K562 (cell line): ENCODE data around the gene F13A1. TPM values are rescaled to one million over a fixed set of nuclear protein-coding genes. Genes with fewer than 3 reads are reported as not detected.

ENCODE experiments used
- ATAC-seq: fragments of 200-7000 bp; cut with Tn5 transposase; 3 replicates; pipeline ENCODE4 v1.9.1; 2020; ENCODE audit warnings: moderate library complexity
- BruUV-seq: library from RNA; stranded (reverse); fragments of 400-500 nt; replicated peaks from 2 replicates; lab custom pipeline; 2021; lab: Mats Ljungman, UMichigan
- CTCF ChIA-PET: fragments of 300-600 bp; formaldehyde crosslinking; extraction: SDS; loops from one replicate; lab custom pipeline; 2021; ENCODE audit warnings: low intra/inter-chr PET ratio; lab: Yijun Ruan, JAX
- POLR2A ChIA-PET: fragments of 300-600, 350-650 bp; sonication (Branson Sonifier 250); formaldehyde crosslinking; extraction: SDS; loops from one replicate; lab custom pipeline; 2021; ENCODE audit warnings: antibody characterized with exemption, inconsistent platforms; lab: Yijun Ruan, JAX
- DNase-seq, 4 experiments: peaks; one replicate each; pipeline versions ENCODE4 v3.0.0 to v3.0.0-alpha.2; 2011 to 2018; ENCODE audit warnings: low spot score in 3 of 4, mixed read lengths in 3 of 4; ENCODE audit errors: extremely low read depth in 1 of 4
- FAIRE-seq: peaks from 2 replicates; lab custom pipeline; 2011; peaks lifted over from hg19 to GRCh38; lab: Jason Lieb, UNC
- H2AFZ ChIP-seq: 2 replicates; pipeline ENCODE4 v1.6.0; 2011; ENCODE audit warnings: low read depth, low read length, control low read depth, inconsistent platforms
- H3K27ac ChIP-seq: fragments of 200-600 bp; 3 replicates; pipeline ENCODE4 v1.8.0; 2011; ENCODE audit warnings: low read depth, mild to moderate bottlenecking, control low read depth, inconsistent platforms, low read length, moderate library complexity, mixed read lengths; ENCODE audit errors: extremely low read depth
- H3K27me3 ChIP-seq, 2 experiments: fragments of 300-600 bp in 1 of 2; 2 replicates in 1 of 2; 3 replicates in 1 of 2; pipeline versions ENCODE4 v1.6.0 to v1.8.0; 2011; ENCODE audit warnings: inconsistent platforms in 2 of 2, low read length in 2 of 2, mild to moderate bottlenecking in 1 of 2, mixed read lengths in 1 of 2, moderate library complexity in 1 of 2; ENCODE audit not compliant: control insufficient read depth in 2 of 2, insufficient read depth in 2 of 2
- H3K36me3 ChIP-seq: fragments of 300-600 bp; 3 replicates; pipeline ENCODE4 v1.8.0; 2011; ENCODE audit warnings: mild to moderate bottlenecking, low read length, inconsistent platforms; ENCODE audit not compliant: control insufficient read depth, insufficient read depth
- H3K4me1 ChIP-seq, 2 experiments: fragments of 200-600 bp in 1 of 2; replicated peaks in 1 of 2; 2 replicates in 1 of 2; 3 replicates in 1 of 2; pipeline versions ENCODE4 v1.5.1 to v1.8.0; 2011; ENCODE audit warnings: inconsistent platforms in 2 of 2, low read length in 2 of 2, mild to moderate bottlenecking in 1 of 2, mixed read lengths in 1 of 2, moderate library complexity in 1 of 2; ENCODE audit not compliant: control insufficient read depth in 2 of 2, insufficient read depth in 2 of 2
- H3K4me2 ChIP-seq: 2 replicates; pipeline ENCODE4 v1.6.1; 2011; ENCODE audit warnings: low read length, control low read depth, inconsistent platforms, mixed read lengths; ENCODE audit not compliant: insufficient read depth
- H3K4me3 ChIP-seq: fragments of 200-600 bp; sonication (generic), shearing (Covaris generic); 2 replicates; pipeline ENCODE4 v1.5.1; 2016; ENCODE audit warnings: control low read depth, inconsistent platforms
- H3K79me2 ChIP-seq: fragments of 200-600 bp; 3 replicates; pipeline ENCODE4 v1.8.0; 2011; ENCODE audit warnings: low read length, inconsistent platforms; ENCODE audit not compliant: control insufficient read depth, insufficient read depth
- H3K9ac ChIP-seq, 2 experiments: 2 replicates each; pipeline versions ENCODE4 v1.6.0 to v1.6.1; 2011; ENCODE audit warnings: low read depth in 2 of 2, low read length in 2 of 2, control low read depth in 1 of 2, inconsistent platforms in 1 of 2, mild to moderate bottlenecking in 1 of 2, mixed read lengths in 1 of 2; ENCODE audit not compliant: insufficient read depth in 1 of 2
- H3K9me1 ChIP-seq: one replicate; pipeline ENCODE4 v1.6.0; 2011; ENCODE audit warnings: inconsistent platforms, mild to moderate bottlenecking, low read length, moderate library complexity; ENCODE audit not compliant: control insufficient read depth, insufficient read depth
- H3K9me3 ChIP-seq: replicated peaks from 2 replicates; pipeline ENCODE4 v1.5.1; 2011; ENCODE audit warnings: low read depth, low read length, inconsistent platforms; ENCODE audit not compliant: control insufficient read depth, insufficient read depth
- H4K20me1 ChIP-seq: replicated peaks from 2 replicates; pipeline ENCODE4 v1.6.1; 2011; ENCODE audit warnings: low read length, inconsistent platforms, mixed read lengths; ENCODE audit not compliant: control insufficient read depth, insufficient read depth
- BCLAF1 ChIP-seq, 2 experiments: fragments of 450-650 bp in 1 of 2; IDR thresholded peaks; 2 replicates each; pipeline ENCODE4 v1.6.1; 2011 to 2017; ENCODE audit warnings: low read depth in 2 of 2, antibody characterized with exemption in 1 of 2, borderline replicate concordance in 1 of 2, low read length in 1 of 2, mild to moderate bottlenecking in 1 of 2, mixed read lengths in 1 of 2; ENCODE audit not compliant: control insufficient read depth in 1 of 2
- BRD4 ChIP-seq: fragments of 200-600 bp; sonication (generic); IDR thresholded peaks from 2 replicates; pipeline ENCODE4 v1.6.1; 2017; ENCODE audit warnings: inconsistent platforms
- ESRRA ChIP-seq: fragments of 450-650 bp; IDR thresholded peaks from 2 replicates; pipeline ENCODE4 v1.6.1; 2014; ENCODE audit warnings: low read depth, mild to moderate bottlenecking, moderate library complexity, borderline replicate concordance
- HMGN3 ChIP-seq: IDR thresholded peaks from 2 replicates; pipeline ENCODE4 v1.6.1; 2011; ENCODE audit warnings: borderline replicate concordance, low read depth, mild to moderate bottlenecking, mixed read lengths, low read length; ENCODE audit not compliant: insufficient read length; ENCODE audit errors: extremely low read depth
- MED1 ChIP-seq: sonication (generic); formaldehyde crosslinking; IDR thresholded peaks from 2 replicates; pipeline ENCODE4 v1.8.1; 2023; ENCODE audit warnings: missing genetic modification reagents, borderline replicate concordance
- MGA ChIP-seq: fragments of 450-650 bp; IDR thresholded peaks from 2 replicates; pipeline ENCODE4 v1.6.1; 2016; ENCODE audit warnings: mild to moderate bottlenecking, moderate library complexity
- TAL1 ChIP-seq: fragments of 450-650 bp; IDR thresholded peaks from 2 replicates; pipeline ENCODE4 v1.6.1; 2016; ENCODE audit warnings: mild to moderate bottlenecking
- WGBS: fragments of 100-300 bp; shearing (Covaris generic); methylation state at CpG from one replicate; pipeline ENCODE4 v1.1.6; 2016; ENCODE audit warnings: low coverage, mixed read lengths; ENCODE audit not compliant: insufficient coverage; ENCODE audit errors: missing lambda C conversion rate; 5-methylcytosine and 5-hydroxymethylcytosine counted together
- in situ Hi-C: fragments of 300-500 bp; cut with MboI; formaldehyde crosslinking; loops from 4 replicates; pipeline ENCODE4 v1.15.0; 2018; ENCODE audit warnings: inconsistent platforms, mixed read lengths
- intact Hi-C: fragments of 100-400 bp; cut with micrococcal nuclease; formaldehyde crosslinking; loops from 2 replicates; pipeline ENCODE4 v1.14.2; 2022
- polyA plus RNA-seq, 8 experiments: library from polyadenylated mRNA; depleted of rRNA in 4 of 8; stranded (reverse) in 5 of 8; unstranded in 3 of 8; fragments of >200 nt; fragmentation: Nextera tagmentation in 2 of 8; fragmentation: Illumina TruSeq in 1 of 8; extraction: Ambion mirVana in 2 of 8; extraction: Trizol in 1 of 8; gene quantifications; 2 replicates each; pipeline versions ENCODE4 v1.2.1 to v1.2.3, GENCODE V29; 2011 to 2014; ENCODE audit warnings: inconsistent platforms in 1 of 8, missing spikeins in 1 of 8
- total RNA-seq, 7 experiments: library from RNA; depleted of rRNA in 6 of 7; stranded (reverse); fragments of >200 nt in 6 of 7; fragmentation: Illumina TruSeq in 2 of 7; extraction: Trizol in 2 of 7; gene quantifications; 2 replicates each; pipeline versions ENCODE4 v1.2.1 to v1.2.3, GENCODE V29; 2011 to 2021; ENCODE audit warnings: low replicate concordance in 1 of 7

The F13A1 gene
- total and polyA plus RNA-seq, 9 of the 15 experiments (the other 6 are each of a cell fraction or from before 2014, with no cell fraction given) = 0.33 TPM; not detected in 8

- ChIA-PET CTCF (no interaction called here), POLR2A (no interaction called here)
- H3K4me2 ChIP-seq = no peak overlapping the region
- no peak overlapping the region for H3K9ac ChIP-seq
- in situ Hi-C loops = no loop called here
- no peak overlapping the region for H2AFZ ChIP-seq
- no peaks in the 10 kb centered on the region for H4K20me1 ChIP-seq
- DNase-seq (no peak), FAIRE-seq (no peak), ATAC-seq (no peak)
- no peaks in the 10 kb centered on the region for H3K4me1 ChIP-seq
- no peaks in the 10 kb centered on the region for H3K36me3 ChIP-seq
- no peaks in the 10 kb centered on the region for H3K9me1 ChIP-seq
- H3K4me3 ChIP-seq = no peak overlapping the region
- peaks cover 3 to 5% of the 10 kb centered on the region in 2 experiments; a peak in 2 of 5 replicates for H3K27me3 ChIP-seq
- H3K27ac ChIP-seq = no peak overlapping the region
- 0% methylated on average over 1 of the region's 1 CpG for WGBS
- no peaks in the 10 kb centered on the region for H3K79me2 ChIP-seq
- intact Hi-C loops = no loop called here
- no TSS peak for BruUV-seq
- no peaks in the 10 kb centered on the region for H3K9me3 ChIP-seq
- TF ChIP-seq BRD4 (no peak), MED1 (CRISPR knock-in tag) (no peak), MGA (no peak), BCLAF1 (IDR thresholded peaks at IDR 0.05; ENCODE audit: borderline replicate concordance in 1 of 2, control insufficient read depth in 1 of 2, low read depth in 2 of 2, low read length in 1 of 2) (no peak), HMGN3 (no peak), TAL1 (no peak), ESRRA (no peak)
Measured at GRCh38 chr6:6282716-6283115, 37.7 kb downstream of the F13A1 start.
